Effector CD8-positive, alpha-beta T cell (primary cell): ENCODE results near the gene PRIM1.
"Not testable (repeated sequence)": the region's sequence is repeated elsewhere in the genome, so short reads cannot be mapped to it uniquely, and the experiment has no call there.

Experiments used
- DNase-seq: peaks from one replicate; lab custom pipeline; 2025; lab: John Stamatoyannopoulos, UW

Gene PRIM1

DNA sequence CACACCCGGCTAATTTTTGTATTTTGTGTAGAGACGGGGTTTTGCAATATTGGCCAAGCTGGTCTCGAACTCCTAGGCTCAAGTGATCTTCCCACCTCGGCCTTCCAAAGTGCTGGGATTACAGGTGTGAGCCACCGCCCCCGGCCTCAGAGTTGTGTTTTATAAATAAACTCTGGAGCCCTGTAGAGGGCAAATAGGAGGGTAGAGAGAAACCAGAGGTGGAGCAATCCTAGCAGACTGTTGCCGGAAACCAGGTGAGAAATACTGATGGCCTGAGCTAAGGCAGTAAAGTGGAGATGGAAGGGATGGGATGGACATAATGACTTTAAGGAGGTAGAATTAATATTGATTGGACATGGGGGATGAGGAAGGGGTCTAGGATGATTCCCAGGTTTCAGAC, 8.3 kb upstream of the PRIM1 start:
- no peak for DNase-seq

DNA sequence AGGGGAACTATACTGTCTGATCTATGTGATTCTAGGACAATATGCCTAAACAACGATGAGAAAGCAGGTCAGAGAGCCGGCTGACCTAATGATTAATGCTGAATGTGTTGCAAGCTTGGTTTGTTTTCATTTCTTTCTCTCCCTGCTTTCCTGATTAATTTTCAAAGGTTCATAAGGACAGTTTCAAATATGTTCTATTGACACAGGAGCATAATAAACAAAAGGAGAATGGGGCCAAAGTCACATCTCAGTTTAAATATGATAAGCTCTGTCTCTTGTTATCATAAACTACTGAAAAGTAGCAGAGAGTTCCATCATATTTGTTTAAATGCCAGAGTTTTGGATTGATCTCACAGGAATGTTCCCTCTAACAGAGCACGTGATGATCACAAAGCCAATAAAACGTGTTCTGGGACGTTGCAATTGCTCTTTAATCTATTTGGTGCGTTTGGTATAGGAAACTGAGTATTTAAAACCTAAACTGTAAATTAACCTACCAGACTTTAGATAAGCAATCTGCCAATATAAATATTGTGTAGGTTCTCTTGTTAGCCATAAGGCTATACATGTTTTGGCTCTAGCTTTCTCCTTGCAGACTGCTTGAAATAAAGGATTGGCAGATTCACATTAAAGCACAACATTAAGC, 7.3 kb upstream of the PRIM1 start:
- no peak for DNase-seq

DNA sequence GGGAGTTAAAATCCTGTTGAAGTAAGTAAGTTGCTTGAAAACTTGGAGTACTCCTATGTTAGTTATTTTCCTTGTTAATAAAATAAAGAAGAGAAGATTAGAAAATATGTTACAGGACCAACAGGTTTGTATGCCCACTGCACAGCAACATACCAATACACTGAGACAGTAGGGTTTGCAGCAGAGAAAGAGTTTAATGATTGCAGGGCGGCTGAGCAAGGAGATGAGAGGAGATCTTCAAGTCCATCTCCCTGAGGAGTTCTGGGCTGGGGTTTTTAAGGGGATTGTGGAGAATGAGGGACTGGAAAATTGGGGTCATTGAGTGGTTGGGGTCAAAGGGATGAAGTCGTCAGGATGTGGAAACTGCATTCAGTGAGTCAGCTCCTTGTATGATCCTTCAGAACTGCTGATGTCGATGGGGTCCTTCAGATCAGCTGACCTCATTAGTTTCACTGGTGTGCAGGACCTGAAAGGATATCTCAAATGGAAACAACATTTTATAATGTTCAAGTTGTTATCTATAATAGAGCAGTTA, 6.7 kb upstream of the PRIM1 start:
- DNase-seq, result no peak

DNA sequence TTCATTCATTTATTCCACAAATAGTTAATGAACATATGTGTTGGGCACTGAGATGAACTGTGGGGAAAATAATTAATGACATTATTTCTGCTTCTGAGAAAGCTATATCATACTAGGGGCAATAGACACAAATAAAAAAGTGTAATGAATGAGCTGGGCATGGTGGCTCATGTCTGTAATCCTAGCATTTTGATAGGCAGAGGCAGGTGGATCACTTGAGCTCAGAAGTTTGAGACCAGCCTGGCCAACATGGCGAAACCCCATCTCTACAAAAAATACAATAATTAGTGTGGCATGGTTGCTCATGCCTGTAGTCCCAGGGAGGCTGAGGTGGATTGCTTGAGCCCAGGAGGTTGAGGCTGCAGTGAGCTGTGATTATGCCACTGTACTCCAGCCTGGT, 5.8 kb upstream of the PRIM1 start:
- not testable (repeated sequence) for DNase-seq

DNA sequence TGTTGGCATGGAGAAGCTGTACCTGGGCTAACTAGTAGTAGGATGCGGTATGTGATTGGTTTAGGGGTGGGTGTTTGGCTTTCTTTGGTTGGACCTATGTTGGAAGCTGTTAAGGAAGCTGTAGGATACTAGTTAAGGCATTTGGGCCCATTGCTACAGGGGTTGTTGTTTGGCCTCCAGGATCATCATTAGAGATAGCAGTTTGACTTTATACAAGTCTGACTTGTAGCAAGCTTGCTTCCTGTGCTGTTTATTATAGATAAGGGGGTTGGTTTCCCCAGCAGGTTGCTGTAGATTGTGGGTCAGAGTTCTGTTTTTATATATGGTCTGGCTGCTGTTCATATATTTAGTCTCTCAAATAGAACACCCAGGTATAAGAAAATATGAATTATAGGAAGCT, 1.4 kb upstream of the PRIM1 start:
- DNase-seq, result no peak

DNA sequence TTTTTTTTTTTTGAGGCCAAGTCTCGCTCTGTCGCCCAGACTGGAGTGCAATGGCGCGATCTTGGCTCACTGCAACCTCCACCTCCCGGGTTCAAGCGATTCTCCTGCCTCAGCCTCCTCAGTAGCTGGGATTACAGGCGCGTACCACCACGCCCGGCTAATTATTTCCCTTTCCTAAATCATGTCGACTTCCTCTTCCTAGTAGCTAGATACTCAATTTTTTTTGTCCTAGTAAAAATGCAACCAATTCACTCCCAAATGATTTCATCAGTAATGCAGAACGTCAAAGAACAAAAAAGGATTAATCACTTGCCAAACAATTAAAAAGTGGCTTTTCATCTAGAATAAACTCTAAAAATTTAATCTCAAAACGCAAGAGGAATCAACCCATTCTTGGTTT, 1.5 kb downstream of the PRIM1 start:
- not testable (repeated sequence) for DNase-seq

DNA sequence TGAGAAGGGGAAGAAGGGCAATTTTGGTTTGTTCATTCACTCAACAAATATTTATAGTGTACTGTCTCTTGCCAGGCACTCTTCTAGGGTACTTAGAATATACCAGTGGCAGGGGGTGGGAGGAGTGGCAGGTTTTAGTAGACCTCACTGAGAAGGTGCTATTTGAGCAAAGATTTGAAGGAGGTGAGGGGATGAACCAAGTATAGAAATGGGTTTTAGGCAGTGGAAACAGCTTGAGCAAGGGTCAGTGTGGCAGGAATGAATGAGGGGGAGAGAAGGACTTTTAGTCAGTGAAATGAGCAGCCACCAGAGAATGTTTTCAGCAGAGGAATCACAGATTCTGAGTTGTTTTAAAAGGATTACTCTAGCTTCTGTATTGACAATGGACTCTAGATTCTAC, 2.3 kb downstream of the PRIM1 start:
- no peak for DNase-seq

DNA sequence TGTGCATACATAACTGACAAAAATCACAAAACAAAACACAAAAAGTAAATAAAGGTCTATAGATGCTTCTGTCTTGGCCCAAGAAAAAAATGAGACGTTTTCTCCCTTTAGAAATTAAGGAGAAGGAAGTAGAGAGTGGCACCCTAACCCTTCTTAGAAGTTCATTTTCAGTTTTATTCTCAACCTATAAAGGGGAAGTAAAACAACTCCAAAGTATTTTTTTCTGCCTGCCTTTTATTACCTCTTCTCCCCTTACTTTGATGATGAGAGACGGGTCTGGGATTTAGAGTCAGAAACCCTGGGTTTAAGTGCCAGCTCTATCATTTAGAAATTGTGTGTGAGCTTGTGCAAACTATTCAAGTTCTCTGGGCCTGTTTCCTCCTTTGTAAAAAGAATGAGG, 2.8 kb downstream of the PRIM1 start:
- no peak for DNase-seq

DNA sequence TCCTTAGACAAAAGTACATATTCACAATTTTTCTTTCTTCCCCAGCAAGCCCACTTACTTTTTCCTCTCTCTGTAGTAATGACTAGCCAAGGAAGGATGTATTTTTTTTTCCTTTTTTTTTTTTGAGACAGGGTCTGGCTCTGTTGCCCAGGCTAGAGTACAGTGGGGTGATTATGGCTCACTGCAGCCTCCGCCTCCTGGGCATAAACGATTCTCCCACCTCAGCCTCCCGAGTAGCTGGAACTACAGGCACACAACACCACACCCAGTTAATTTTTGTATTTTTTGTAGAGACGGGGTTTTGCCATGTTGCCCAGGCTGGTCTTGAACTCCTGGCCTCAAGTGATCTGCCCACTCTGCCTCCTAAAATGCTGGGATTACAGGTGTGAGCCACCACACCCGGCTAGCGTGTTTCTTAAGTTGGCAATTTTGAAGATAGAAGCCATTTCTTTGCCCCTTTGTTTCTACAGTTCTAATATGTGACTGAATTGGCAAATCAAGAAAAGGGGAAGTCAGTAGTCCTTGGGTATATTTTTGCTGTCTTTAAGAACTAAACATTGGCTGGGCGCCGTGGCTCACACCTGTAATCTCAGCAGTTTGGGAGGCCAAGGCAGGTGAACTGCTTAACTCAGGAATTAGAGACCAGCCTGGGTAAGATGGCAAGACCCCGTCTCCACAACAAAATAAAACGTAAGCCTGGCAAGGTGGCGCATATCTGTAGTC, 23.8 kb downstream of the PRIM1 start:
- DNase-seq, result no peak

DNA sequence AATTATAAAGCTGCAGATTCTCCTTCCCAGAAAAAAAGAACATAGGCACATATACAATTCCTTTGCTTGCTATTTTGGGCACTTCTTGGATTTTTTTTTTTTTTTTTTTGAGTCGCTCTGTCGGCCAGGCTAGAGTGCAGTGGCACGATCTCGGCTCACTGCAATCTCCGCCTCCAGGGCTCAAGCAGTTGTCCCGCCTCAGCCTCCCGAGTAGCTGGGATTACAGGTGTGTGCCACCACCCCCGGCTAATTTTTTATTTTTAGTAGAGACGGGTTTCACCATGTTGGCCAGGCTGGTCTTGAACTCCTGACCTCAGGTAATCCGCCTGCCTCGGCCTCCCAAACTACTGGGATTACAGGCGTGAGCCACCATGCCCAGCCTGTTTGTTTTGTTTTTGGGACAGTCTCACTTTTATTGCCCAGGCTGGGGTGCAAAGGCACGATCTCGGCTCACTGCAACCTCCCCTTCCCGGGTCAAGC, 25.9 kb downstream of the PRIM1 start:
- not testable (repeated sequence) for DNase-seq

DNA sequence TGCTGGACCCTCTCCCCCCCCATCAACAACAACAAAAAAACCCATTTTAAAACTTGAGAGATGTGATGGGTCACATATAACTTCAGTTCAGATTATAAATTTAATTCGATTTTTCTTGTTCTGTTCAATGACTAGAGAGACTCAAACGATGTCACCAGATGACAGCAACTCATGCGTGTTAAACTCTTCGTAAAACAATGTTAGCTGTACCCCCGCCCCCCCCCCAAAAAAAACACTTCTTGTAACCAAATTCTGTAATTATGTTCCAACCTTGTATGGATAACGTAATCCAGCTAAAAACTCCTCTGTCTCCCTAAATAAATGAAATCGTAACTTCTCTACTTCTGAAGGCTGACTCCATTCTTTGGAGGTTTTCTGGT, 26.4 kb downstream of the PRIM1 start:
- DNase-seq, result no peak

DNA sequence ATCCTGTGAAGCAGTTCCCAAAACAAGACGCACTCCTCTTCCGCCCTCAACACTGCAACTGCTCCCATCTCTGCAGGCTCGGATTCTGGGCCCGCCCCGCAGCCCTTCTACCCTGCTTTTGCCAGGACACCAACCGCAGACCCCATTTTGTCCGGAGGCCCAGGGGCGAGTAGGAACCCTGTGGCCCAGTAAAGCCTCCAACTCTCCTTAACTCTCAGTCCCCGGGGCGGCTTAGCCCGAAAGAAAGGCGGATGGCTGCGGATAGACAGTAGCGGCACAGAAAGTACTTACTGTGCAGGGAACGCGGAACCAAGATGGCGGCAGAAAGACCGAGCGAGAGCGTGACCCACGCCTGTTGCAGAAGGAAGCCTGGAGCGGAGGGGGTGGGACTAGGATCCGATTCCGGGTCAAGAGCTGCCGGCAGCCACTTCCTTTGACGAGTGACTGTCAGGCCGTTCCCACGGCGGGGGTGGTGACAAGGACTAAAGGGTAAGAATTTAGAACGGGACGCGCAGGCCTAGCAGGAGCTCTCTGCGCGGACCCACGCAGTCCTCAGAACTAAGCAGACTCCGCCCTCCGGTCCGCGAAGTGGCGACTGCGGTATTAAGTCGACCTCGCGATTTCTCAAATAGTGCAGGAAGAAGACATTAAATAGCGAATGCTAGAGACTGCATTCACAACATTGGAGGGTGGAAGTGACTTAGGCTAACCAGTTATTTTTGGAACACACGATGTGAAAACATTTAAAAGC, 27.0 kb downstream of the PRIM1 start, which contains the start of gene NACA:
NACA (minus strand) TSS at position 328 of the 751 bp plus-strand sequence. CDS start 778 bp downstream, outside the sequence.
- DNase-seq, result peak; percentile 93

DNA sequence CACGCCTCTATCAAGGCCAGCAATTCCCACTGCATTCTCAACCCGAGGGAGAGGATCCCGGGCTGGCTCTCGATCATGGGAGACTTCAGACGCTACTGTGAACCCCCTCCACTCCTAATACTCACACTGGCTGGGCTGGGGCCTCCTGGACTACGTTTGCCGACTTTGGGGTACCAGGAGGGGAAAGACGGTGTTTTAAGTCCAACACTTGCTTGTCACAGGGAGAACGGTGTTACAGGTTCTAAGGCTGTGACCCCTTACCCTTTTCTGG, 27.5 kb downstream of the PRIM1 start:
- no peak for DNase-seq

DNA sequence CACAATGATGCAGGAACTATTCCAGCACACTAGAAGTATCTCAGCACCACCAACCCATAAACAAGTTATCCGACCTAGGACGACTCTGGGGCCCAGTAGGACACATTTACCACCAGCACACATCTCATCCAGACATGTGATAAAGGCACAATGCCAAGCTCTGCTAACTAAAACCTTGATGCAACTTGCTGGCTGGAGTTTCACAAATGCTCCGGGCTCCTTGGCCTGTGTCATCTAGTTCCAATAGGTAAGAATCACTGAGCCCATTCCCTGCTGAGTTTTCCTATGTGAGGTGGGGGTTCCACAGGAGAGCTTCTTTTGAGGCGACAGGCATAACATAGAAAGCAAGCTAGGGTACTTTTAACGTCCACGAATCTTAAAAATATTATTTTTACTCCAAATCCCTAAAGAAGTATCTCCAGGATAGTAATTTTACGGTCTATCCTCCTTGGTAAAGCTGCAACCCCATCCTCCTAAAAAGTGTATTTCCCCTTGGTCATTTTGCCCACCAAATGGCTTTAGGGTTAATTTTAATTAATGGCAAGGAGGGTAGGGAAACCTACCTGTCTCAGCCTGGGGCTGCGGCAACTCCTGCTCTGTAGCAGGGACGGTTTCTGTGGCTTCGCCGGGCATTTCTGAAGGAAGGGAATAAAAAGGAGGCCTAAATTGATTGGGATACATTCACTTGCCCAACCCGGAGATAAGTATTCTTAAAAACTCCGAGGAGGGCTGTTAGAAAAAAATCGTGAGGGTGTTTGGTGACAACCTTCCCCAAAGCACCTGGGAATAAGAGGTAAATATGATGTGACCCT, 28.0 kb downstream of the PRIM1 start:
- no peak for DNase-seq

DNA sequence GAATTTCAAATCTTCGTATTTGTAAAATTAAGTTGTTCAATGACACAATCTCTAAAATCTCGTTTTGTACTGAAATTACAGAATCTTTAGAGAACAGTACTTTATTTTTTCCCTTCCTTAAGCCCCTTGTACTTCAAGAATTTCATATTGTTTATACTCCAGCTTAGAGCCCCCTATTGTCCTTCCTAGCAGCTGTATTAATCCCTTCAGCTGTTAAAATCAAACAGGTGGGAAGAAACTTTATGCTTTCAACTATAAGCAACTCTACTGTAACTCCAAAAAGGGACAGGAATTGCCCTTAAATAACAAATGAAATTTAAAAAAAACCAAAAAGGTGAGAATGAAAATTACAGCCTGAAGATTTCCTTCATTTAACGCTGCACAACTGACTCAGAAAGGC, 28.8 kb downstream of the PRIM1 start:
- DNase-seq, result no peak

DNA sequence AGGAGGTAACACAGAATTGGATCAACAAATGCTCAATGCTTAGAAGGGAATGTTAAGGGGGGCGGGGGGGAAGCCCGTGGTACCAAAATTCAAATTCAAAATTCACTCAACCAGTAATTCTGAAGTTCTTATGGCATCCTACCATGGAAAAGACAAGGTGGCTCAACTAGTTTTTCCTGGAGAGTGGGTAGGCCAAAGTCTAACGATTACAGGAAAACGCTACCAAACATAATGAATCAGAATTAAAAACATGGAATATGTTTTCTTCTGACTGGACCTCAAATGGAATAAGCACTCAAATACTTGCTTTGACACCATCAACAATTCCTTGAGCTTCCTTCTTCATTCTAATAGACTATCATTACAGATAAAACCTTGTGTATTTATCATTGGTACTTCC, 29.3 kb downstream of the PRIM1 start:
- DNase-seq, result no peak

DNA sequence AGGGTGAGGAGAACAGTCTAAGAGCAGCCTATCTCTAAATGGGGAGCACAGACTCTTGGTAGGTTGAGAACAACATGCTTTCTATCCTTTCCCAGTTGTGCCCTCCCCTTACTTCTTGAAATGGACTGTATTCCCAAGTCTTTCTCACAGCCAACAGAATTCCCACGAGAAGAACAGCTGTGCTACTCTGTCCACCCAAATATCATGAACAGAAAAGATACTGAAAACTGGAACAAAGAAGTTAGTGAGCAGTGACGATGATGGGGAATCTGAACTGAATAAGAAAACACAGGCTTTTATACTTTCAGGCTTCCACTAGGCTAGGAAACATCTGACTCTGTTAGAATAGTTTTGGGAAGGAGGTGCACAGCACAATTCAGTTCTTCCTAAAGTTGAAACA, 30.4 kb downstream of the PRIM1 start:
- no peak for DNase-seq

DNA sequence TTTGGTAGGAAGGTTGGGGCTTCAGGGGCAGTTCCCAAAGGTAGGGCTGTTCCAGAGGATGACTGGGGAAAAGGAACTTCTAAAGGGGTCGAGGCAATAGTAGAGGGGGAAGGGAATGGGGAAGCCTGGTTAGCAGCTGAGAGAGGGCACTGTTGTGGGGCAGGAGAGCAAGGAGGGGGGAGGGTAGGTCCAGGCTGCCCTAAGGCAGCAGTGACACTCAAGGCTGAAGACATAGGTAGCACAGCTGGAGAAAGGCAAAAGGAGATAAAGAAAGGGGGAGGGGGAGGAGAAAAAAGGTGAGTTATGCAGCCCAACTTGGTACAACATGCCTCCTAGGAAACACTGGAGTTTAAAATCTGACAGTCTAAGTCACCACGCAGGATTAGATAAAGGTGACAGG, 30.9 kb downstream of the PRIM1 start:
- no peak for DNase-seq

DNA sequence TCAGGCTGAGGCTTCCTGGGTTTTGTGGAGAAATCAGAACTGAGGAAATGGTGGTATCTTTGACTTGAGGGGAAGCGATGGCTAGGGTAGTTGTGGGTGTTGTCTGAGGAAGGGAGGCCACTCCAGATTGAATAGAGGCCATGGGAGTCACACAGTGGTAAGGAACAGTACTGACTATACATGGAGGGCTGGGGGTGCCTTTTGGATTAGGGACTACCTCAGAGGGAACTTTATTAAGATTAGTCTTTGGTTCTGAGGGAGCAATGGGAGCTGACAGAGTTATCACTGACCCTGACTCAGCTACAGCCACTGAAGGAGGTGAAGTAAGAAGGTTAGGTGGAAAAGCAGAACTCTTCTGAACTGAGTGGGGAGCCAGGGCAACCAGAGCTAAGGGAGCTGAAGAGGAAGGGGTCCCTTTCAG, 31.4 kb downstream of the PRIM1 start:
- no peak for DNase-seq

DNA sequence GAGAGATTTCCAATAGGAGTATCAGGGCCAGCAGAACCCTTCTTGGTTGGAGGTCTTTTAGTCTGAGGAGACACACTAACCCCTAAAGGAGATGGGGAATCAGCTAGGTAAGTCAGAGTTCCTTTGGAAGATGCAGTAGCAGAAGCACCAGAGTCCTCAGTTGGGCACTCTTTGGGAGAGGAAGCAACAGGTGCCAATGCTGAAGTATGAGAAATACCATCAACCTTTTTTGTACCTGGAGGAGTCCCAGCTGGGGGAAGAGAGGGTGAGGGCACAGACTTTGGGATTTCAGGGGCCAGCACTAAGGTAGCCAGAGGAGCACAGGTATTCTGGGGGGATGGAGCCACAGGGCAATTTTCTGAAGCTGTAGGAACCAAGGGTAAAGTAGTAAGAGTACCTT, 33.1 kb downstream of the PRIM1 start:
- DNase-seq, result no peak

DNA sequence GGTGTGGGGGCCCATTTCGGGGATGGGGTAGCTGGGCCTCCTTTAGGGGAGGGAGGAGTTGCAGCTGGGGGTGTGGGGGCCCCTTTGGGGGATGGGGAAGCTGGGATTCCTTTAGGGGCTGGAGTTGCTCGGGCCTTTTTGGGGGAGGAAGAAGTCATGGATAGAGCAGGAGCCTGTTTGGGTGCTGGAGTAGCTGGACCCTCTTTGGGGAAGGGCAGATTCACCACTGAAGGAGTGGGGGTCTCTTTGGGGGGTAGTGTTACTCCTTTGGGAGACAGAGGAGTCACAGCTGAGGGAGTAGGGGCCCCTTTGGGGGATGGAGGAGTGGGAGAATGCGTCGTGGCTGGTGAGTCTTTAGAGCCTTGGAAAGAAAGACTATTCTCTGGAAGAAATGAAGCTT, 33.5 kb downstream of the PRIM1 start:
- no peak for DNase-seq

DNA sequence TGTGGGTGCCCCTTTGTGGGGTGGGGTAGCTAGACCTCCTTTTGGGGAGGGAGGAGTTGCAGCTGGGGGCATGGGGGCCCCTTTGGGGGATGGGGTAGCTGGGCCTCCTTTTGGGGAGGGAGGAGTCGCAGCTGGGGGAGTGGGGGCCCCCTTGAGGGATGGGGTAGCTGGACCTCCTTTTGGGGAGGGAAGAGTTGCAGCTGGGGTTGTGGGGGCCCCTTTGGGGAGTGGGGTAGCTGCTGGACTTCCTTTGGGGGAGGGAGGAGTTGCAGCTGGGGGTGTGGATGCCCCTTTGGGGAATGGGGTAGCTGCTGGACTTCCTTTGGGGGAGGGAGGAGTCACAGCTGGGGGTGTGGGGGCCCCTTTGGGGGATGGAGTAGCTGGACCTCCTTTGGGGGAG, 34.0 kb downstream of the PRIM1 start:
- DNase-seq, result no peak
